CD4-positive, CD25-positive, alpha-beta regulatory T cell (primary cell): Measurements from ENCODE around the gene ACSL3. TPM values are rescaled to one million over a fixed set of nuclear protein-coding genes. Genes with fewer than 3 reads are reported as not detected.
"Not testable (repeated sequence)": the region's sequence is repeated elsewhere in the genome, so short reads cannot be mapped to it uniquely, and the experiment has no call there.

Experiments
- ATAC-seq, 2 donors: fragments of 150-1000 bp; cut with Tn5 transposase; one replicate each; pipeline ENCODE4 v1.10.0; 2021; ENCODE audit warnings: low read depth in 2 of 2, moderate number of reproducible peaks in 2 of 2, moderate library complexity in 1 of 2
- DNase-seq, 3 donors: peaks; one replicate each; pipeline versions ENCODE4 v3.0.0 to v3.0.0-alpha.2; 2012 to 2022; ENCODE audit warnings: mixed read lengths in 1 of 3
- H3K27ac ChIP-seq: one replicate; pipeline ENCODE4 v1.7.0; 2013; ENCODE audit warnings: mild to moderate bottlenecking, low read length; ENCODE audit not compliant: insufficient read depth, poor library complexity, severe bottlenecking
- H3K27me3 ChIP-seq: one replicate; pipeline ENCODE4 v1.7.0; 2013; ENCODE audit warnings: low read length; ENCODE audit not compliant: control insufficient read depth, insufficient read depth
- H3K36me3 ChIP-seq: one replicate; pipeline ENCODE4 v1.7.0; 2013; ENCODE audit warnings: mild to moderate bottlenecking, low read length, moderate library complexity; ENCODE audit not compliant: control insufficient read depth, insufficient read depth
- H3K4me1 ChIP-seq: 2 replicates; pipeline ENCODE4 v1.7.0; 2013; ENCODE audit warnings: mild to moderate bottlenecking, low read length; ENCODE audit not compliant: insufficient read depth, control insufficient read depth, poor library complexity, severe bottlenecking
- H3K4me3 ChIP-seq: one replicate; pipeline ENCODE4 v1.7.0; 2013; ENCODE audit warnings: low read depth, mild to moderate bottlenecking, low read length, moderate library complexity
- H3K9me3 ChIP-seq, 2 experiments: 1 replicate in 1 of 2; 2 replicates in 1 of 2; pipeline ENCODE4 v1.7.0; 2013; ENCODE audit warnings: low read length in 2 of 2, mild to moderate bottlenecking in 1 of 2, moderate library complexity in 1 of 2; ENCODE audit not compliant: control insufficient read depth in 2 of 2
- H3K27ac Mint-ChIP-seq, 3 donors: one replicate each; pipeline ENCODE4 v1.8.0; 2020 to 2022; ENCODE audit warnings: mild to moderate bottlenecking in 3 of 3, mixed read lengths in 3 of 3, moderate library complexity in 2 of 3
- H3K27me3 Mint-ChIP-seq: one replicate; pipeline ENCODE4 v1.8.0; 2022; ENCODE audit warnings: mild to moderate bottlenecking, mixed read lengths
- H3K36me3 Mint-ChIP-seq: one replicate; pipeline ENCODE4 v1.8.0; 2020; ENCODE audit warnings: mixed read lengths
- H3K4me1 Mint-ChIP-seq, 4 donors: one replicate each; pipeline ENCODE4 v1.8.0; 2020 to 2022; ENCODE audit warnings: mixed read lengths in 4 of 4, mild to moderate bottlenecking in 1 of 4
- H3K4me3 Mint-ChIP-seq, 4 donors: one replicate each; pipeline ENCODE4 v1.8.0; 2020 to 2022; ENCODE audit warnings: mild to moderate bottlenecking in 4 of 4, mixed read lengths in 4 of 4, moderate library complexity in 3 of 4
- H3K9me3 Mint-ChIP-seq, 7 donors: one replicate each; pipeline ENCODE4 v1.8.0; 2020 to 2022; ENCODE audit warnings: mixed read lengths in 7 of 7, mild to moderate bottlenecking in 3 of 7, moderate library complexity in 2 of 7
- polyA plus RNA-seq, 4 donors: library from polyadenylated mRNA; unstranded; fragments of 300-500 nt; fragmentation: Illumina TruSeq; gene quantifications; one replicate each; pipeline ENCODE4 v1.2.3, GENCODE V29; 2021
- total RNA-seq: library from RNA; stranded (reverse); gene quantifications from one replicate; pipeline ENCODE4 v1.2.3, GENCODE V29; 2022

The ACSL3 gene
- total and polyA plus RNA-seq, 5 donors from 2014 or later = 20.1 to 60.0 (median 30.3) TPM

DNA sequence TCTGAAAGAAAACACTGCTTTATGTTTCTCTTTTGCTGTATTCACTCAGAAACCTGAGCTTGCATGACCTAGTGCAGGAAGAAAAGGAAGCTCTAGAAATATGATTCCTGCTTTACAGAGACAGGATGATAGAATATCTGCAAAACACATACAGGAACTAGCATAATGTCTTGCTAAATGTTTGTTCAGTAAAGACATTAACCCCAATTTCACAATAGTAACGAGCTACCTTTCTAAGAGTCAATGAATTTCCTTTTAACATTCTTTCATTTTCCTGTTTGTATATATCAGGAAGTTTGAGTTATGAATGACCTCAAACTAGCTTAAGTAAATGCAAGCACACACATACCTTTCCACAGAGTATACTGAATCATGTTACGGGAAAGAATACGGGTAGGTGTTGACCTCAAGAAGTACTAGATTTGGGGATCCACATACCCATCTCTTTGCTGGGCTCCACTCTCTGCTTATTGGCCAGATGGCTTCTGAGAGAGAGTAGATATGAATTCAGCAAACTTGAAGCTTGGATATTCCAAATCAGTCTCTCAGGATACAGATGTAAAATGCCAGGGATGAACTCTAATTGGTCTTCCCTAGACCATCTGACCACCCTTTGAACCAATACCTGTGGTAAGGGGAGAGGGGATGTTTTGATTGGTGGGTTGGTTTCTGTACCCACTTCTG lies 18.2 kb upstream of the ACSL3 start:
- H3K9me3 Mint-ChIP-seq = no peaks in the 10 kb centered on the region
- H3K36me3 ChIP-seq = no peaks in the 10 kb centered on the region
- peaks cover 3% of the 10 kb centered on the region for H3K27me3 ChIP-seq
- no peaks in the 10 kb centered on the region for H3K36me3 Mint-ChIP-seq
- H3K4me1 ChIP-seq = no peaks in the 10 kb centered on the region
- DNase-seq (no peak), ATAC-seq (no peak)
- H3K4me3 Mint-ChIP-seq = no peak overlapping the region
- H3K27me3 Mint-ChIP-seq = peaks cover 21% of the 10 kb centered on the region
- no peak overlapping the region for H3K27ac ChIP-seq
- H3K4me1 Mint-ChIP-seq = peaks cover 0 to 8% (median 2%) of the 10 kb centered on the region in 4 donors
- no peak overlapping the region for H3K4me3 ChIP-seq
- H3K27ac Mint-ChIP-seq = no peak overlapping the region
- no peaks in the 10 kb centered on the region for H3K9me3 ChIP-seq

DNA sequence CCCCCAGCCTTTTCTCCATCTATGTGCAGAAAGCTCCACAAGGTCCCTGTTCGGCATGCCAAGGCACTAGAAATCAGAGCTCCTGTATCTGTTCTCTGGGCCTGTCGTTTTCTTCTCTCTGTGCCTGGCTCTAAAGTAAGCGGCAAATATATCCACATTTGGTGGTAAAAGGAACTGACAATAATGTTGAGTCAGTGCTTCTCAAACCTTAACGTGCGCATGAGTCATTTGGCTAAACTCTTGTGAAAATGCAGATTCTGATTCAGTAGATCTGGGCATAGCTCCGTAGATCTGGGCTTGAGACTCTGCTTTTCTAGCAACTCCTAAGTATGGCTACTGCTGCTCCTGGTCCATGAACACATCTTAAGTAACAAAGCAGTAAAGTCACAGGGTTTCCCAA lies 16.5 kb upstream of the ACSL3 start:
- H3K27me3 Mint-ChIP-seq = peaks cover 23% of the 10 kb centered on the region

GRCh38 chr2:222845314-222845713 lies 15.5 kb upstream of the ACSL3 start:
- not testable (repeated sequence) for ATAC-seq, H3K4me1 Mint-ChIP-seq, H3K27me3 ChIP-seq

More for the DNA sequence above, 16.5 kb upstream of the ACSL3 start:
- Mint-ChIP-seq H3K27ac (no peak overlapping the region), H3K36me3 (no peaks in the 10 kb centered on the region), H3K4me3 (no peak overlapping the region), H3K4me1 (peaks cover 0 to 8% (median 2%) of the 10 kb centered on the region in 4 donors), H3K9me3 (no peaks in the 10 kb centered on the region)
- no peak overlapping the region for H3K27ac ChIP-seq
- H3K36me3 ChIP-seq = no peaks in the 10 kb centered on the region
- ATAC-seq (no peak), DNase-seq (no peak)
- no peak overlapping the region for H3K4me3 ChIP-seq
- H3K9me3 ChIP-seq = no peaks in the 10 kb centered on the region
- peaks cover 3% of the 10 kb centered on the region for H3K27me3 ChIP-seq
- H3K4me1 ChIP-seq = no peaks in the 10 kb centered on the region

DNA sequence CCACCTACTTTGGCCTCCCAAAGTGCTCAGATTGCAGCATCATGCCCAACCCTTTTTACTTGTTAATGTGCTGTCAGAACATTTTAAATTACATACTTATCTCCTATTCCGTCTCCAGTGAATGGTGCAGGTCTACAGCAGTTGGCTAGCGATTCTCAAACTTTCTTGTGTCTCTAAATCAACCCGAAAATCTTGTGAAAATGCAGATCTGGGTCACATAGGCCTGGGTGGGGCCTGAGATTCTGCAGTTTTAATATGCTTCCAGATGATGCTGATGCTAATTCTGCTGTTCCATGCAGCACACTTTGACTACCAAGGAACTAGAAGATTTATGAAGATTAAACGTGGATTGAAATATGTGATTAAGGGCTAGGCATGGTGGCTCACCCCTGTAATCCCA lies 14.8 kb upstream of the ACSL3 start:
- Histone ChIP-seq H3K4me3 (no peak overlapping the region), H3K9me3 (no peaks in the 10 kb centered on the region), H3K27ac (no peak overlapping the region), H3K27me3 (peaks cover 3% of the 10 kb centered on the region), H3K36me3 (no peaks in the 10 kb centered on the region), H3K4me1 (no peaks in the 10 kb centered on the region)
- Mint-ChIP-seq H3K27ac (no peak overlapping the region), H3K36me3 (no peaks in the 10 kb centered on the region), H3K4me3 (no peak overlapping the region), H3K9me3 (no peaks in the 10 kb centered on the region), H3K4me1 (peaks cover 0 to 5% (median 2%) of the 10 kb centered on the region in 4 donors), H3K27me3 (peaks cover 24% of the 10 kb centered on the region)
- DNase-seq (no peak), ATAC-seq (no peak)

More at GRCh38 chr2:222845314-222845713, 15.5 kb upstream of the ACSL3 start:
- DNase-seq, H3K4me3 ChIP-seq, H3K27ac ChIP-seq, H3K36me3 Mint-ChIP-seq, H3K4me3 Mint-ChIP-seq, H3K4me1 ChIP-seq, H3K27ac Mint-ChIP-seq, H3K9me3 ChIP-seq, H3K36me3 ChIP-seq, H3K9me3 Mint-ChIP-seq: not testable (repeated sequence)
- peaks cover 23% of the 10 kb centered on the region for H3K27me3 Mint-ChIP-seq

DNA sequence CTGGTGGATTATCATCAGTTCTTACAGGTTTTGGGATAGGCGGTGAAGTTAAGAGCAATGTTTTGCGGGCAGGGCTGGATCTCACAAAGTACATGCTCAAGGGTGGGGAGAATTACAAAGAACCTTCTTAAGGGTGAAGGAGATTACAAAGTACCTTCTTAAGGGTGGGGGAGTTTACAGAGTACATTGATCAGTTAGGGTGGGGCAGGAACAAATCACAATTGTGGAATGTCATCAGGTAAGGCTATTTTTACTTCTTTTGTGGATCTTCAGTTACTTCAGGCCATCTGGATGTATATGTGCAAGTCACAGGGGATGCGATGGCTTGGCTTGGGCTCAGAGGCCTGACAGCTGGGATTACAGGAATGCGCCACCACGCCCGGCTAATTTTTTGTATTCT lies 12.8 kb upstream of the ACSL3 start:
- not testable (repeated sequence) for DNase-seq, H3K4me3 ChIP-seq, H3K27ac Mint-ChIP-seq, ATAC-seq, H3K4me1 ChIP-seq, H3K27ac ChIP-seq, H3K4me1 Mint-ChIP-seq, H3K27me3 ChIP-seq, H3K9me3 Mint-ChIP-seq, H3K4me3 Mint-ChIP-seq, H3K36me3 ChIP-seq, H3K36me3 Mint-ChIP-seq, H3K9me3 ChIP-seq
- peaks cover 35% of the 10 kb centered on the region for H3K27me3 Mint-ChIP-seq

- peaks cover 0 to under 1% (median 0%) of the 10 kb centered on the region in 7 donors for H3K9me3 Mint-ChIP-seq
- Histone ChIP-seq H3K27ac (no peak overlapping the region), H3K36me3 (no peaks in the 10 kb centered on the region), H3K4me1 (no peaks in the 10 kb centered on the region), H3K9me3 (no peaks in the 10 kb centered on the region), H3K4me3 (no peak overlapping the region), H3K27me3 (no peaks in the 10 kb centered on the region)
- no peaks in the 10 kb centered on the region for H3K36me3 Mint-ChIP-seq
- H3K4me1 Mint-ChIP-seq = no peaks in the 10 kb centered on the region
- H3K27ac Mint-ChIP-seq = no peak overlapping the region
- no peak for DNase-seq
- peaks cover 33% of the 10 kb centered on the region for H3K27me3 Mint-ChIP-seq
- ATAC-seq = no peak
- H3K4me3 Mint-ChIP-seq = no peak overlapping the region
These were observed 12.0 kb upstream of the ACSL3 start for GRCh38 chr2:222848862-222849261.

- Histone ChIP-seq H3K9me3 (no peaks in the 10 kb centered on the region), H3K27ac (no peak overlapping the region), H3K27me3 (no peaks in the 10 kb centered on the region), H3K4me1 (no peaks in the 10 kb centered on the region), H3K36me3 (no peaks in the 10 kb centered on the region), H3K4me3 (no peak overlapping the region)
- Mint-ChIP-seq H3K27ac (no peak overlapping the region), H3K4me1 (no peaks in the 10 kb centered on the region), H3K9me3 (peaks cover 0 to 4% (median 0%) of the 10 kb centered on the region in 7 donors), H3K4me3 (no peak overlapping the region), H3K36me3 (no peaks in the 10 kb centered on the region), H3K27me3 (peaks cover 40% of the 10 kb centered on the region)
- DNase-seq (no peak), ATAC-seq (no peak)
These were observed 8.7 kb upstream of the ACSL3 start for GRCh38 chr2:222851956-222852617.
